Fibroblast of lung (primary cell): ENCODE data around the gene WRAP73. TPM values are rescaled to one million over a fixed set of nuclear protein-coding genes. Genes with fewer than 3 reads are reported as not detected.

Experiments used
- DNase-seq, 2 donors: peaks; one replicate each; pipeline versions ENCODE4 v3.0.0 to v3.0.0-alpha.2; 2010; ENCODE audit warnings: low read depth in 2 of 2
- H2AFZ ChIP-seq: 2 replicates; pipeline ENCODE4 v1.5.1; 2012; ENCODE audit warnings: low read length, control low read depth, inconsistent platforms
- H3K27ac ChIP-seq: 2 replicates; pipeline ENCODE4 v1.5.1; 2011; ENCODE audit warnings: low read length, control low read depth; ENCODE audit not compliant: insufficient read depth
- H3K27me3 ChIP-seq: 2 replicates; pipeline ENCODE4 v1.5.1; 2011; ENCODE audit warnings: mild to moderate bottlenecking, low read length; ENCODE audit not compliant: control insufficient read depth, insufficient read depth
- H3K36me3 ChIP-seq: 2 replicates; pipeline ENCODE4 v1.5.1; 2011; ENCODE audit warnings: low read length; ENCODE audit not compliant: control insufficient read depth, insufficient read depth
- H3K4me1 ChIP-seq: 2 replicates; pipeline ENCODE4 v1.5.1; 2011; ENCODE audit warnings: low read length; ENCODE audit not compliant: control insufficient read depth, insufficient read depth; ENCODE audit errors: extremely low read depth
- H3K4me2 ChIP-seq: 2 replicates; pipeline ENCODE4 v1.5.1; 2011; ENCODE audit warnings: low read length, control low read depth; ENCODE audit not compliant: insufficient read depth; ENCODE audit errors: extremely low read depth
- H3K4me3 ChIP-seq, 4 experiments: fragments of 200-600 bp in 1 of 4; sonication (generic) in 1 of 4; replicated peaks in 1 of 4; 2 replicates each; pipeline ENCODE4 v1.5.1; 2011 to 2016; ENCODE audit warnings: low read length in 4 of 4, low read depth in 3 of 4, mild to moderate bottlenecking in 3 of 4, control low read depth in 2 of 4, inconsistent platforms in 1 of 4, mixed read lengths in 1 of 4; ENCODE audit not compliant: insufficient read depth in 1 of 4; ENCODE audit errors: control extremely low read depth in 1 of 4
- H3K79me2 ChIP-seq: 2 replicates; pipeline ENCODE4 v1.5.1; 2012; ENCODE audit warnings: mild to moderate bottlenecking, low read length, inconsistent platforms; ENCODE audit not compliant: control insufficient read depth, insufficient read depth
- H3K9ac ChIP-seq: 2 replicates; pipeline ENCODE4 v1.5.1; 2011; ENCODE audit warnings: mild to moderate bottlenecking, low read length, control low read depth; ENCODE audit not compliant: insufficient read depth
- H3K9me3 ChIP-seq: 2 replicates; pipeline ENCODE4 v1.5.1; 2012; ENCODE audit warnings: low read depth, low read length; ENCODE audit not compliant: control insufficient read depth, insufficient read depth
- H4K20me1 ChIP-seq: 2 replicates; pipeline ENCODE4 v1.5.1; 2011; ENCODE audit warnings: low read length; ENCODE audit not compliant: control insufficient read depth, insufficient read depth; ENCODE audit errors: extremely low read depth
- EZH2 ChIP-seq: IDR thresholded peaks from 2 replicates; pipeline ENCODE4 v1.5.1; 2012; ENCODE audit warnings: low read length, control low read depth, mild to moderate bottlenecking; ENCODE audit errors: missing control alignments
- polyA plus RNA-seq, 2 donors: library from polyadenylated mRNA; depleted of rRNA in 1 of 2; stranded (reverse) in 1 of 2; unstranded in 1 of 2; fragments of >200 nt; gene quantifications; 2 replicates each; pipeline ENCODE4 v1.2.1, GENCODE V29; 2011 to 2012; ENCODE audit warnings: missing spikeins in 1 of 2
- total RNA-seq: library from RNA; depleted of rRNA; stranded (reverse); fragments of >200 nt; gene quantifications from 2 replicates; pipeline ENCODE4 v1.2.1, GENCODE V29; 2014
- TF ChIP-seq, protein P1 (sequence below), 2 donors: IDR thresholded peaks in 1 of 2; conservative IDR thresholded peaks in 1 of 2; 1 replicate in 1 of 2; 2 replicates in 1 of 2; pipeline ENCODE4 v1.5.1; 2011 to 2012; ENCODE audit warnings: low read length in 2 of 2, control low read depth in 1 of 2, inconsistent platforms in 1 of 2, low read depth in 1 of 2, mild to moderate bottlenecking in 1 of 2

Gene WRAP73
- total and polyA plus RNA-seq, 2 donors (not counting 1 experiment from before 2014, with no cell fraction given), result 12.0 to 15.0 TPM

DNA sequence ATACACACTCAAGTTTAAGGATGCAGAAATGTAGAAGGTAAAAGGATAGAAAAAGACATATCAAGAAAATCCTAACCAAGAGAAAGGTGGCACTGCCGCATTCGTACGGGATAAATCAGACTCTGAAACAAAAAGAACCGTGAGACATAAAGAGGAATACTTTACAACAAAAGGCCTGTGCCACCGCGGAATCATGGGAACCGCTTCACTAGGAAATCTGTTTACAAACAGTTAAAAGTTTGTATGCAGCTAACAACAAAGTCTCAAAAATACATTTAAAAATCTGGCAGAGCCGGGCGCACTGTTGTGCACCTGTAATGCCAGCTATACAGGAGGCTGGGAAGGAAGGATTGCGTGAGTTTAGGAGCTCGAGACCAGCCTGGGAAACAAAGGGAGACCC is 8.1 kb downstream of the WRAP73 start:
- H3K9ac ChIP-seq, result no peak overlapping the region
- no peaks in the 10 kb centered on the region for H3K9me3 ChIP-seq
- no peak overlapping the region for H3K27ac ChIP-seq
- no peak overlapping the region for H3K4me2 ChIP-seq
- H4K20me1 ChIP-seq, result no peaks in the 10 kb centered on the region
- H3K79me2 ChIP-seq, result no peaks in the 10 kb centered on the region
- no peak for DNase-seq
- H2AFZ ChIP-seq, result no peak overlapping the region
- no peak overlapping the region for H3K4me3 ChIP-seq
- no peaks in the 10 kb centered on the region for H3K27me3 ChIP-seq
- no peaks in the 10 kb centered on the region for H3K4me1 ChIP-seq
- no peak for TF ChIP-seq EZH2
- TF ChIP-seq, protein P1, sequence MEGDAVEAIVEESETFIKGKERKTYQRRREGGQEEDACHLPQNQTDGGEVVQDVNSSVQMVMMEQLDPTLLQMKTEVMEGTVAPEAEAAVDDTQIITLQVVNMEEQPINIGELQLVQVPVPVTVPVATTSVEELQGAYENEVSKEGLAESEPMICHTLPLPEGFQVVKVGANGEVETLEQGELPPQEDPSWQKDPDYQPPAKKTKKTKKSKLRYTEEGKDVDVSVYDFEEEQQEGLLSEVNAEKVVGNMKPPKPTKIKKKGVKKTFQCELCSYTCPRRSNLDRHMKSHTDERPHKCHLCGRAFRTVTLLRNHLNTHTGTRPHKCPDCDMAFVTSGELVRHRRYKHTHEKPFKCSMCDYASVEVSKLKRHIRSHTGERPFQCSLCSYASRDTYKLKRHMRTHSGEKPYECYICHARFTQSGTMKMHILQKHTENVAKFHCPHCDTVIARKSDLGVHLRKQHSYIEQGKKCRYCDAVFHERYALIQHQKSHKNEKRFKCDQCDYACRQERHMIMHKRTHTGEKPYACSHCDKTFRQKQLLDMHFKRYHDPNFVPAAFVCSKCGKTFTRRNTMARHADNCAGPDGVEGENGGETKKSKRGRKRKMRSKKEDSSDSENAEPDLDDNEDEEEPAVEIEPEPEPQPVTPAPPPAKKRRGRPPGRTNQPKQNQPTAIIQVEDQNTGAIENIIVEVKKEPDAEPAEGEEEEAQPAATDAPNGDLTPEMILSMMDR (conservative IDR thresholded peaks at IDR 0.05 in 1 of 2, IDR thresholded peaks at IDR 0.05 in 1 of 2; ENCODE audit: low read depth in 1 of 2, low read length in 2 of 2), result no peak
- H3K36me3 ChIP-seq, result peaks cover 6% of the 10 kb centered on the region

DNA sequence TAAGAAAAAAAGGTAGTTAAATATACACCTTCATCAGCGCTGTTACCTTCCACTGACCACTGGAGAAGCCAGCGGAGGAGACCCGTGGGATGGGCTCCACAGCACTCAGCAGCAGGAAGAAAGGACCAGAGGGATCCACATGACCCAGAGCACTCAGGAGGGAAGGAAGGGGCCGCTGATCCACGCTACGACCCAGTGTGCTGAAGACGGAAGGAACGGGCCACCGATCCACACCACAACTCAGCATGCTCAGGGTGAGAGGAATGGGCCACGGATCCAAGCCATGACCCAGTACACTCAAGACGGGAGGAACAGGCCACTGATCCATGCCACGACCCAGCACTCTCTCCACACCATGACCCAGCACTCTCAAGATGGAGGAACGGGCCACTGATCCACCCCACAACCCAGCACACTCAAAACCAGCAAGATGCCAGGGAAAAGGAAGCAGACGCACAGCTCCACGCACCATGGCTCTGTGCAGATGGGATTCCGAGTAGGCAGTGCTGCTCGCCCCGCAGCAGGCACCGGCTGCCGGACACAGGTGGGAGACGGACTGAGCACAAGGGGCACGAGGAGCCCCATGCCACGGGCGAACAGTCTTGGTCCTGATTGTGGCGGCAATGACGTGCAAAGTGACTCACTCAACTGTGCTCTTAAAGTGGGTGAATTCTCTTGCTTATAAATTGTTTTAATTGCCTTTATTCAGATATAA is 8.7 kb downstream of the WRAP73 start:
- Histone ChIP-seq H3K27ac (no peak overlapping the region), H3K4me1 (no peaks in the 10 kb centered on the region), H3K9me3 (no peaks in the 10 kb centered on the region), H3K9ac (no peak overlapping the region), H3K4me3 (no peak overlapping the region), H3K79me2 (no peaks in the 10 kb centered on the region), H3K27me3 (no peaks in the 10 kb centered on the region), H4K20me1 (no peaks in the 10 kb centered on the region), H3K4me2 (no peak overlapping the region), H3K36me3 (peaks cover 9% of the 10 kb centered on the region), H2AFZ (no peak overlapping the region)
- no peak for DNase-seq
- no peak for TF ChIP-seq EZH2
- TF ChIP-seq, protein P1 (conservative IDR thresholded peaks at IDR 0.05 in 1 of 2, IDR thresholded peaks at IDR 0.05 in 1 of 2; ENCODE audit: low read depth in 1 of 2, low read length in 2 of 2), result no peak

DNA sequence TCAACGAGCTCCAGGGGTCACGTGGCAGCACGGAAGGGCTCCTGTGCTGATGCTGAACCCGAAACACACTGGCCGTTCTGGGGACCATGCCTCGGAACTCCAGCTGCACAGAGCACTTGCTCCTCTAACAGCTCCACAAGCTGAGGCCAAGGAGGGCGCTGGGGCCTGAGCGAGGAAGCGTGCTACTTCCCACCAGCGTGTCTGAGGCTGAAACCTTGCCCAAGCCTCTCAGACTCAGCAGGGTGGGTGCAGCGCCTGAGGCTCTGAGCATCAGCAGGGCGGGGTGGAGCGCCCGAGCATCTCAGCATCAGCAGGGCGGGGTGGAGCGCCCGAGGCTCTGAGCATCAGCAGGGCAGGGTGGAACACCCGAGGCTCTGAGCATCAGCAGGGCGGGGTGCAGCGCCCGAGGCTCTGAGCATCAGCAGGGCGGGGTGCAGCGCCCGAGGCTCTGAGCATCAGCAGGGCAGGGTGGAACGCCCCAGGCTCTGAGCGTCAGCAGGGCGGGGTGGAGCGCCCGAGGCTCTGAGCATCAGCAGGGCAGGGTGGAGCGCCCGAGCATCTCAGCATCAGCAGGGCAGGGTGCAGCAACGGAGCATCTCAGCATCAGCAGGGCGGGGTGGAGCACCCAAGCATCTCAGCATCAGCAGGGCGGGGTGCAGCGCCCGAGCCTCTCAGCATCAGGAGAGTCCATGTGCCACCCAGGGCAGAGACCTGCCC is 9.6 kb downstream of the WRAP73 start:
- TF ChIP-seq EZH2, result no peak
- TF ChIP-seq, protein P1 (conservative IDR thresholded peaks at IDR 0.05 in 1 of 2, IDR thresholded peaks at IDR 0.05 in 1 of 2; ENCODE audit: low read depth in 1 of 2, low read length in 2 of 2), result no peak

More for the DNA sequence above, 9.6 kb downstream of the WRAP73 start:
- Histone ChIP-seq H3K9ac (no peak overlapping the region), H3K4me2 (no peak overlapping the region), H3K27ac (no peak overlapping the region), H3K4me1 (no peaks in the 10 kb centered on the region), H3K36me3 (peaks cover 7% of the 10 kb centered on the region), H3K27me3 (no peaks in the 10 kb centered on the region), H3K9me3 (no peaks in the 10 kb centered on the region), H3K4me3 (no peak overlapping the region), H2AFZ (no peak overlapping the region), H3K79me2 (no peaks in the 10 kb centered on the region), H4K20me1 (no peaks in the 10 kb centered on the region)
- DNase-seq, result no peak
